MM.1S (cell line): Measurements from ENCODE around the gene ZNF580.

Source experiments
- DNase-seq: peaks from one replicate; pipeline ENCODE4 v3.0.0-alpha.2; 2015
- H2AFZ ChIP-seq: fragments of 300-600 bp; sonication (generic); 2 replicates; pipeline ENCODE4 v1.6.0; 2016; ENCODE audit warnings: antibody characterized with exemption, low read length
- H3F3A ChIP-seq: fragments of 300-600 bp; sonication (generic); 2 replicates; pipeline ENCODE4 v1.6.1; 2016; ENCODE audit warnings: mild to moderate bottlenecking, antibody characterized with exemption, low read length, moderate library complexity, mixed read lengths; ENCODE audit not compliant: insufficient read depth
- H3K27ac ChIP-seq: fragments of 300-600 bp; sonication (generic); 2 replicates; pipeline ENCODE4 v1.5.1; 2016; ENCODE audit warnings: mild to moderate bottlenecking, low read length
- H3K27me3 ChIP-seq: fragments of 300-600 bp; sonication (generic); replicated peaks from 2 replicates; pipeline ENCODE4 v1.6.0; 2016; ENCODE audit warnings: low read length; ENCODE audit not compliant: insufficient read depth
- H3K36me3 ChIP-seq: fragments of 300-600 bp; sonication (generic); replicated peaks from 2 replicates; pipeline ENCODE4 v1.6.1; 2016; ENCODE audit warnings: mild to moderate bottlenecking, low read length, mixed read lengths; ENCODE audit not compliant: insufficient read depth
- H3K4me1 ChIP-seq: fragments of 300-600 bp; sonication (generic); 2 replicates; pipeline ENCODE4 v1.6.1; 2016; ENCODE audit warnings: low read length, mixed read lengths
- H3K4me2 ChIP-seq: fragments of 300-600 bp; sonication (generic); 2 replicates; pipeline ENCODE4 v1.6.0; 2016; ENCODE audit warnings: low read depth, low read length
- H3K4me3 ChIP-seq: fragments of 300-600 bp; sonication (generic); 2 replicates; pipeline ENCODE4 v1.5.1; 2016; ENCODE audit warnings: low read length, mixed read lengths
- H3K79me2 ChIP-seq: fragments of 300-600 bp; sonication (generic); 2 replicates; pipeline ENCODE4 v1.6.1; 2016; ENCODE audit warnings: mixed run types, low read length, mixed read lengths
- H3K9ac ChIP-seq: fragments of 300-600 bp; sonication (generic); 2 replicates; pipeline ENCODE4 v1.6.1; 2016; ENCODE audit warnings: low read length, mixed read lengths
- H3K9me2 ChIP-seq: fragments of 300-600 bp; sonication (generic); replicated peaks from 2 replicates; pipeline ENCODE4 v1.6.1; 2016; ENCODE audit warnings: mild to moderate bottlenecking, low read length, mixed read lengths; ENCODE audit not compliant: insufficient read depth
- H3K9me3 ChIP-seq: fragments of 300-600 bp; sonication (generic); replicated peaks from 2 replicates; pipeline ENCODE4 v1.6.1; 2016; ENCODE audit warnings: mild to moderate bottlenecking, low read length, mixed read lengths; ENCODE audit not compliant: insufficient read depth
- H4K20me1 ChIP-seq: fragments of 300-600 bp; sonication (generic); 2 replicates; pipeline ENCODE4 v1.6.1; 2016; ENCODE audit warnings: mild to moderate bottlenecking, low read length, moderate library complexity, mixed read lengths; ENCODE audit not compliant: insufficient read depth
- EZH2 ChIP-seq: fragments of 300-600 bp; sonication (generic); optimal IDR thresholded peaks from 2 replicates; pipeline ENCODE3; 2017; ENCODE audit warnings: low read depth, mild to moderate bottlenecking, antibody characterized with exemption, low read length, mixed read lengths
- EZH2phosphoT487 ChIP-seq: fragments of 300-600 bp; sonication (generic); IDR thresholded peaks from 2 replicates; pipeline ENCODE4 v1.6.1; 2018; ENCODE audit warnings: antibody characterized with exemption, low read length
- TF ChIP-seq, protein P1 (sequence below): fragments of 300-600 bp; sonication (generic); IDR thresholded peaks from 2 replicates; pipeline ENCODE4 v1.5.1; 2016; ENCODE audit warnings: antibody characterized with exemption, low read length, mixed read lengths

ZNF580 gene

GRCh38 chr19:55599468-55599841 lies 41.3 kb upstream of the ZNF580 start, which contains the start of gene FIZ1:
TSS of gene FIZ1 (minus strand) at chr19:55599517. CDS start at chr19:55597865, 1,652 bp downstream.
- peaks cover 8% of the 10 kb centered on the region; the same call in 1 of the 2 replicates for H3K4me1 ChIP-seq
- no peaks in the 10 kb centered on the region for H3K9me2 ChIP-seq
- H3F3A ChIP-seq, result peaks cover 23% of the 10 kb centered on the region
- peak within 1 kb of the TSS; percentile 80 for H3K27ac ChIP-seq
- no peak for TF ChIP-seq EZH2phosphoT487
- TF ChIP-seq, protein P1, sequence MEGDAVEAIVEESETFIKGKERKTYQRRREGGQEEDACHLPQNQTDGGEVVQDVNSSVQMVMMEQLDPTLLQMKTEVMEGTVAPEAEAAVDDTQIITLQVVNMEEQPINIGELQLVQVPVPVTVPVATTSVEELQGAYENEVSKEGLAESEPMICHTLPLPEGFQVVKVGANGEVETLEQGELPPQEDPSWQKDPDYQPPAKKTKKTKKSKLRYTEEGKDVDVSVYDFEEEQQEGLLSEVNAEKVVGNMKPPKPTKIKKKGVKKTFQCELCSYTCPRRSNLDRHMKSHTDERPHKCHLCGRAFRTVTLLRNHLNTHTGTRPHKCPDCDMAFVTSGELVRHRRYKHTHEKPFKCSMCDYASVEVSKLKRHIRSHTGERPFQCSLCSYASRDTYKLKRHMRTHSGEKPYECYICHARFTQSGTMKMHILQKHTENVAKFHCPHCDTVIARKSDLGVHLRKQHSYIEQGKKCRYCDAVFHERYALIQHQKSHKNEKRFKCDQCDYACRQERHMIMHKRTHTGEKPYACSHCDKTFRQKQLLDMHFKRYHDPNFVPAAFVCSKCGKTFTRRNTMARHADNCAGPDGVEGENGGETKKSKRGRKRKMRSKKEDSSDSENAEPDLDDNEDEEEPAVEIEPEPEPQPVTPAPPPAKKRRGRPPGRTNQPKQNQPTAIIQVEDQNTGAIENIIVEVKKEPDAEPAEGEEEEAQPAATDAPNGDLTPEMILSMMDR, result no peak
- no peaks in the 10 kb centered on the region for H4K20me1 ChIP-seq
- no peaks in the 10 kb centered on the region for H3K9me3 ChIP-seq
- H3K9ac ChIP-seq, result peak within 1 kb of the TSS; percentile 89
- no peaks in the 10 kb centered on the region for H3K27me3 ChIP-seq
- 0 out of 2 replicates have a peak, but pooled peaks cover 7% of the 10 kb centered on the region for H3K79me2 ChIP-seq
- H2AFZ ChIP-seq, result peak within 1 kb of the TSS; percentile 63
- peak within 1 kb of the TSS; percentile 88 for H3K4me2 ChIP-seq
- peak within 1 kb of the TSS; percentile 68 for H3K4me3 ChIP-seq
- no peaks in the 10 kb centered on the region for H3K36me3 ChIP-seq
- peak; percentile 93 for DNase-seq

- Histone ChIP-seq H3K9me3 (no peaks in the 10 kb centered on the region), H3K79me2 (0 out of 2 replicates have a peak, but pooled peaks cover 7% of the 10 kb centered on the region), H3K27ac (peak within 1 kb of the TSS; percentile 80), H3K36me3 (no peaks in the 10 kb centered on the region), H3K4me2 (peak within 1 kb of the TSS; percentile 88), H3K4me3 (peak within 1 kb of the TSS; percentile 68), H2AFZ (peak within 1 kb of the TSS; percentile 63), H3F3A (peaks cover 29% of the 10 kb centered on the region), H3K9ac (peak within 1 kb of the TSS; percentile 89), H4K20me1 (no peaks in the 10 kb centered on the region), H3K27me3 (no peaks in the 10 kb centered on the region), H3K4me1 (peaks cover 12% of the 10 kb centered on the region; the same call in 1 of the 2 replicates), H3K9me2 (no peaks in the 10 kb centered on the region)
- peak; percentile 88 for DNase-seq
- TF ChIP-seq EZH2, result no peak
- TF ChIP-seq EZH2phosphoT487, result no peak
- TF ChIP-seq, protein P1, result no peak
These were observed 40.8 kb upstream of the ZNF580 start, which contains the start of gene ZNF524 for GRCh38 chr19:55599842-55600661. TSS of gene ZNF524 (plus strand) at chr19:55600288. CDS start at chr19:55602113, 1,825 bp downstream.

DNA sequence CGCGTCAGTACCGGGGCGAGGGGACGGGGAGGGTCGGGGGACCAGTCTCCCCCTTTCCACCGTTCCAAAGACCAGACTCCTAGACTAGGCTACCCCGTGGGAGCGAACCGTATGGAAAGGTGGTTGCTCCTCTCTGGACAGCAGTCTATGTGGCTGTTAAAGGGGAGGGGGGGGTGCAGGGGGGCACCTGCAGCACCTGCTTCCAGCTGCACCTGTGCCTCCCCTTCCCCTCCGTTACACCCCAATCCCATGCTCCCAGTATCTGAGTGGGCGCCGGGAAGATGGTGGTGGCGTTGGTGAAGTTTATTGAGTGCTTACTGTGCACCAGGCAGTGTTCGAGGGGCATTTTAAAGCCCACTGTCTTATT lies 40.2 kb upstream of the ZNF580 start:
- no peak overlapping the region for H3K27ac ChIP-seq
- H3K4me1 ChIP-seq, result peaks cover 12% of the 10 kb centered on the region; the same call in 1 of the 2 replicates
- H3K4me2 ChIP-seq, result peak overlapping the region; percentile 88
- peaks cover 31% of the 10 kb centered on the region for H3F3A ChIP-seq
- H3K9ac ChIP-seq, result peak overlapping the region; percentile 68; the same call in 1 of the 2 replicates
- no peaks in the 10 kb centered on the region for H3K36me3 ChIP-seq
- TF ChIP-seq, protein P1, result no peak
- TF ChIP-seq EZH2 (no peak), EZH2phosphoT487 (no peak)
- H4K20me1 ChIP-seq, result no peaks in the 10 kb centered on the region
- DNase-seq, result no peak
- H3K27me3 ChIP-seq, result no peaks in the 10 kb centered on the region
- no peaks in the 10 kb centered on the region for H3K9me3 ChIP-seq
- no peaks in the 10 kb centered on the region for H3K9me2 ChIP-seq
- H2AFZ ChIP-seq, result peak overlapping the region; percentile 40; the same call in 1 of the 2 replicates
- peak overlapping the region; percentile 66 for H3K4me3 ChIP-seq
- H3K79me2 ChIP-seq, result 0 out of 2 replicates have a peak, but pooled peaks cover 7% of the 10 kb centered on the region
